GM21786 (cell line): ENCODE measurements around the gene ADORA2B.
A peak's percentile ranks its signal among the peaks of the same experiment; 100 is the strongest.
"Not testable (repeated sequence)": the region's sequence is repeated elsewhere in the genome, so short reads cannot be mapped to it uniquely, and the experiment has no call there.

Source experiments
- ATAC-seq: cut with Tn5 transposase; IDR thresholded peaks from one replicate; pipeline ENCODE4 v1.9.1; 2021; ENCODE audit not compliant: unreplicated experiment

Gene ADORA2B

DNA sequence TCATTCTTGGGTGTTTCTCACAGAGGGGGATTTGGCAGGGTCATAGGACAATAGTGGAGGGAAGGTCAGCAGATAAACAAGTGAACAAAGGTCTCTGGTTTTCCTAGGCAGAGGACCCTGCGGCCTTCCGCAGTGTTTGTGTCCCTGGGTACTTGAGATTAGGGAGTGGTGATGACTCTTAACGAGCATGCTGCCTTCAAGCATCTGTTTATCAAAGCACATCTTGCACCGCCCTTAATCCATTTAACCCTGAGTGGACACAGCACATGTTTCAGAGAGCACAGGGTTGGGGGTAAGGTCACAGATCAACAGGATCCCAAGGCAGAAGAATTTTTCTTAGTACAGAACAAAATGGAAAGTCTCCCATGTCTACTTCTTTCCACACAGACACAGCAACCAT lies 34.1 kb downstream of the ADORA2B start:
- ATAC-seq = not testable (repeated sequence)

DNA sequence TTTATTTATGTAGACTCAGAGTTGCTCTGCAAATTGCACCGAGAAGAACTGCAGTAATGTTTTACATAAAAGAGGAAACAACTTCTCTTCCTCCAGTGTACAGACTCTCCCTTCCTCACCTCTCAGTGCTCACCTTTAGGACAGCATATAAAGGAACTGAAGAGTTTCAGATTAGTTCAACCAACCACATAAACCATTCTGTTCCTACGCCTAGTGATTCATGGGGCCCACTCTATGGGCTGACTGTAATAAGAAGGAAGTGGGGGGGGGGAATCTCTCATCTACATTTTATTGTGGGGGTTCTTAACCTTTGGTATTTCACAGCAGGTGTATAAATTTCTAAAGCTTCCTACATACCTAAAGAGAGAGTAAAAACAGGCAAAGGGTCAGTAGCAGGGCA lies 36.3 kb downstream of the ADORA2B start:
- peak; percentile 92 for ATAC-seq

DNA sequence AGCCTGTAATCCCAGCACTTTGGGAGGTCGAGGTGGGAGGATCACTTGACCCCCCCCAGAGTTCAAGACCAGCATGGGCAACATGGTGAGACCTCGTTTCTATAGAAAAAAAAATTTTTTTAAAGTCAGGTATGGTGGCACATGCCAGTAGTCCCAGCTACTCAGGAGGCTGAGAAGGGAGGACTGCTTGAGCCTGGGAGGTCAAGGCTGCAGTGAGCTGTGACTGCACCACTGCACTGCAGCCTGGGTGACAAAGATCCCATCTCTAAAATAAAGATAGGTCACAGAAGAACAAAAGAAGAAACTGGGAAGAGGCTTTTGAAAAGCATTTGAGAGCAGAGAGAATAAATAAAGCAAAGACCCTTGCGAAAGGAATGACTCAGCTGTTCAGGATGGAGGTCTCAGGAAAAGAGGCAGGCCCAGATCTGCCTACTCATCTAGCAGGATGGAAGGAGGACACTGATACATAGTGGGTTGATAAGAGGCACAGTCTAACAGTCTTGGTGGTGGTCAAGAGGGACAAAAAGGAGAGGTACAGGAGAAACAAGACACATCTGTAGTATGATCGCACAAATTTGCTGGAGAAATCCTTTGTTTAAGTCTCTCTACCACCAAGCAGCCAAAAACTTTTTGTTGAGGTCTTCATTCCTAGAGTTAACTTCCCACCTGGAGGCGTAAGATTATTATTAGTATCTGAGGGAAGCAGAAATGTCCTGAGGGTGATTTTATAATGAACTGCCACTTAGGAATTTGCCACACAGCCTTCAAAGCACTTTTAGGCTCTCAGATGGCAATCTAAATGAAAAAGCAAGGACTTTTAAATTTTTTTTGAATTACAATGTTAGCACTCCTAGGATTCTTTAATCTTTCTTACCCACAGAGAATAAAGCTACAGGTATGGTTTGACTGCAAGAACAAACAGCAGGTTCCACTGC lies 37.0 kb downstream of the ADORA2B start:
- no peak for ATAC-seq

DNA sequence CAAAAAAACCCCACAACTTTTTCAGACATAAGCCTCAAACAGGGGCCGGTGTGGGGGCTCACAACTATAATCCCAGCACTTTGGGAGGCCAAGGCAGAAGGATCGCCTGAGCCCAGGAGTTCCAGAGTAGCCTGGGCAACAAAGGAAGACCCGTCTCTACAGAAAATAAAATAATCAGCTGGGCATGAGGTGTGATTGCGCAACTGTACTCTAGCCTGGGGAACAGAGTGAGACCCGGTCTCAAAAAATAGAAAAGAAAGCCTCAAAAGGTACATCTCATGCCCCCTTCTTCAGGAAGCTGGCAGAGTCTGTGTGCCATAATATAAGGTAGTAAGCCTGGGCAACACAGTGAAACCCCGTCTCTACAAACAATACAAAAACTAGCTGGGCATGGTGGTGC lies 51.4 kb downstream of the ADORA2B start:
- ATAC-seq = no peak

DNA sequence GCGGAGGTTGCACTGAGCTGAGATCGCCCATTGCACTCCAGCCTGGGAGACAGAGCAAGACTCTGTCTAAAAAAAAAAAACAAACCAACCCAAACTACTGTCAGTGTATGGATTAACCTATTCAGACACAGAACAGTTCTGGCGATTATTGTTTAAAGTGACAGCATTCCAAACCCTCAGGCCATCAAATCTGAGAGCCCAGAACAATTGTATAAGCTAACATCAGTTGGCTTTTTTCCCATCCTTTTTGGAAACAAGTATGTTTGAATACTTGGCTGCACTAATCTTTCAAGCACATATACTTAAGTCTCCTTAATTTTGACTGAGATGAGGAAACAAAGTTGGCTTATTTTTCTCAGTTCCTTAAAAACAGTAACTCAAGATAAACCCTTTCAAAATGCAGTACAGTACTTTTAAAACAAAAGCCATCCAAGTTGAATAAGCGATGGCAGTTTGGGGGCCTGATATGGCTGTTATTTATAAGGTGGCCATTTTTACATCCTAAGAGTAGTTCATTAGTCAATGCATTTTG lies 53.2 kb downstream of the ADORA2B start:
- no peak for ATAC-seq

DNA sequence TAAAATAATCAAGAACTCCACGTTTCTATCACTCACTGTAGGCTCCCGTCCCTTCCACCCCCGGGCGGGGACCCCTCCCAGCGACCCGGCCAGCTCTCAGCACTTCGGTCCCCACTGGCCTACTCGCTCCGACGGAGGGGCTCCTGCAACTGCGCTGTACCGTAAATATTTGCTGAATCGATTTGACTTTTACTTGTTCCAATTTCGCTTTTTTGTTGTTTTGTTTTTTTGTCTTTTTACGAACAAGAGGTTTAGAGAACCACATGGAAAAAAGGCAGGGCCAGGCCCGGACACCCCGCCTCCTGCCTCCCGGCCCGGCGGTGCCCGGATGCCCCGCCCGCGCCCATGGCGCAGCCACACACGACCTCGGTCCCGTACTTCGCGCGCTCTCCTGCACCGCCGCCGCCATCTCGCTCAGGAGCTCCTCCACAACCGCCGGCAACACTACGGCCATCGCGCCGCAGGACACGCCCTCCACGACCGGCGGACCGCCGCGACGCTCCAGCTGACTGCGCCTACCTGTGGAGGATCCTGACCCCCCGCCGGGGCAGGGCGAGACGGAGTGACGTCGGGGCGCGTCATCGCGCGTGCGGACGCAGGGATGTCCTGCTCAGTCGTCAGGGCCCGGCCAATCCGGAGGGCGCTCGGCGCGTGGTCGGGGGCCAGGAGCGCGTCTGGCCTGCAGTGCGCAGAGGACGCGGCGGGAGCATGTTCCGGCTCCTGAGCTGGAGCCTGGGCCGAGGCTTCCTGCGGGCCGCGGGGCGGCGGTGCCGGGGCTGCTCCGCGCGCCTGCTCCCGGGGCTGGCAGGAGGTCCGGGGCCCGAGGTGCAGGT lies 54.4 kb downstream of the ADORA2B start, which contains the start of the genes TTC19 and ZSWIM7:
Gene TTC19 (plus strand): TSS at position 684 of the 833 bp plus-strand sequence. CDS start 25 bp downstream, at position 709.
Gene ZSWIM7 (minus strand): TSS at position 564 of the 833 bp plus-strand sequence. CDS start 110 bp downstream, at position 454.
- peak; percentile 90 for ATAC-seq

DNA sequence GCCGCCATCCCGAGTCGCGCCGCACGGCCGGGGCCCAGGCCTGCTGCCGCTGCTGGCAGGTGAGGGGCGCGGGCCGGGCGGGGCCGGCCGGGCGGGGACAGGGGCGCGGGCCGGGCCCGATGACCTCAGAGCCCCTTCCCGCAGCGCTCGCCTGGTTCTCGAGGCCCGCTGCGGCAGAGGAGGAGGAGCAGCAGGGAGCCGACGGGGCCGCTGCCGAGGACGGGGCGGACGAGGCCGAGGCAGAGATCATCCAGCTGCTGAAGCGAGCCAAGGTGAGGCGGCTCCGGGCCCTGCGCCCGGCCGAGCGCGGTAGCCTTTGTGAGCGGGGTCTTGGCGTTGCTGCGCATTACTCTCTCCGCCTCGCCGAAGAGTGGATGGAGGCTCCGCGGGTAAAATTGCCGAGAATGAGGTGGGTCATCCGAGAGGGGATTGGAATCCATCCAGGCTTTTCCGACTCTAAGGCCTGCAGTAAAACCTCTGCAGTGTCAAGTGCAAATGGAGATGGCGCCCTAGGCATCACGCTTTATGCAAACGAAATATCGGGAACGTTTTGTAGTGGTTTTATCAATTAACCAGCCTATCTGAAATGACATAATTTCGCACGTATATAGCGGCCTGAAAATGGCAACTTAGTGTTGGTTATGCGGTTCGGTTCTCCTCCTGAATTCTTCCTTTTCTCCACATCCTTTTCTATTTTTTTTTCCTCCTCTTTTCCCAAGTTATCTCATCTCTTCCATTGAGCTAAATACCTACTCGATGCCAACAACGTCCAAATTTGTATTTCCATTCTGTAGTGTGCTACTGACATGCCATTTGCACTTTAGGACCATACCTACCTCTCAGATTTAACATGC lies 55.3 kb downstream of the ADORA2B start:
- no peak for ATAC-seq

DNA sequence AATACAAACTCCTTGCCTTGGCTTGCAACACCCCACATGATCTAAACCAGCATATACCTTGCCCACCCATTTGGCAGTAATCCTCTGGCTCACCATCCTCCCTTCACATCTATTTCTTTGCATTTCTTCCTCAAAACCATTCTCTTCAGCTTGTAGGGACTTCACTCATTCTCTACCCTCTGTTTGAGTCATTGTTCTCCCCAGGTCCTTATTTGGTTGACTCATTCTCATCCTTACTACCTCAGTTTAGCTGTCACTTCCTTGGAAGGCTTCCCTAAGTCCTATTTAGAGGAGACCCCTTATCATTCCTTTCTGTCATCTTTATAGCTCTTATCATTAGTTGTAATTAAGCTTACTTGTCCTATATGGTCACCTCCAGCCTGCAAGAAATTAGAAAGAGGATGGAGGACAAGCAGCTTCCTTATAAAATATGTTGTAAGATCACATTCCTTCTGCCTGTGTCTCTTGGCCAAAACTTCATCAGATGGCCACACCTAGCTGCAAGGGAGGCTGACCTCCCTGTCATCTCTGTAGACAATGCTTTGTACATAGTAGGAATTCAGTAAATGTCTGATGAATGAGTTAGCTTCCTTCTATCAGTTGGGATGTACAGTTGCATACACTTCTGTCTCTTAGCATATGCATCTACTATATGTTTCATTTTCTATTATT lies 56.4 kb downstream of the ADORA2B start:
- no peak for ATAC-seq

DNA sequence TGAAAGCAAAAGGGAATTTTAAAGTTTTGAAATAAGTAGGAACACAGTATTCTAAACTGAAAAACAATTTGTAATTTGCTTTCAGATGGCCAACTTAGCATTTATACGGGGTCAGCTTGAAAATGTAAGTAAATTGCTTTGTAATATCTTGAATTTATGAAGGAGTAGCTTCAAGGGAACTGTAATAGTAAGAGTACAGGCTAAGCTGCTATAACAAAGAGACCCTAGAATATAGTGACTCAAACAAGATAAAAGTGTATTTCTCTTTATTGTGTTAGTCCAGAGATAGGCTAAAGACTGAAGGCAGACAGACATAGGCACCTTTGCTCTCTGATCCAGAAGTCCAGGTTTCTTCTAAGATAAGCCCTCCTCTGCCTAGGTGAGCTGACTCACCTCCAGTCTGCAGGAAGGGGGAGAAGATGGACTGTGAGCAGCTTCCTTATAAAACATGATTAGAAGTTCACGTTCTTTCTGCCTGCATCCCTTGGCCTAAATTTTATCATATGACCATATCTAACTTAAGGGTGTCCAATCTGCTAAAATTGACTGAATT lies 57.9 kb downstream of the ADORA2B start:
- ATAC-seq = no peak

DNA sequence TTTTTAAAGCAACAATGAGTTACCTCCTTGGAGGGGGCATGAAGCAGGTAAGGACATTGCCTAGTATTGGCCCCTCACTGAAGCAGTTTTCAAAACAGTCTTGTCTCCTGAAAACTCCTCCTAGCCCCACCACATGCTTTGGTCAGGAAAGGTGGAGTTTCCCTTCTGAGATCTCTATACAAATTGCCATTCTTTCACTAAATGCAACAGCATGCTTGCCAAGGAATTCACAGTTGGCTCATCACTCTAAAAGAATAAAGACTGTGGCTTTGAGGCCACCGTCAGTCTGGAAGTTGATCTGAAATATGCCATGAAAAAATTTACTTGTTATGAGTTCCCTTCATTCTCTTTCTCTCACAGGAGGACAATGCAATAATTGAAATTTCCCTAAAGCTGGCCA lies 58.9 kb downstream of the ADORA2B start:
- no peak for ATAC-seq

DNA sequence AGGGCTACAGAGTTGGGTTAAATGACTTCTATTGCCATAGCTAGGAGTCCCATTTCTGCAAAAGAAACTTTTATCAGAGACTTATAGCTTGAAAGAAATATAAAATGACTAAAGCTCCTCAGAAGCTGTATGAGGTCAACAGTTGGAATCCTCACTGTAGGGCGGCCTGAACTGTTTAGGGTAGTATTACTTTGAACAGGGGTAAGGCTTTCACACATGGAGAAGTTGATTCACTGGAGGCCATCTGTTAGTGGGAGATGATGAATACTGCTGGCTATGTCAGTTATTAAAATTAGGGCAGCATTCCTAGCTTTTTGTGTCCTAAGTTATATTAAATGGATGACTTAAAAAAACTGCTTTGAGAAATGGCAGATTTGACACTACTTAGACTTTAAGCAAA lies 60.7 kb downstream of the ADORA2B start:
- no peak for ATAC-seq

DNA sequence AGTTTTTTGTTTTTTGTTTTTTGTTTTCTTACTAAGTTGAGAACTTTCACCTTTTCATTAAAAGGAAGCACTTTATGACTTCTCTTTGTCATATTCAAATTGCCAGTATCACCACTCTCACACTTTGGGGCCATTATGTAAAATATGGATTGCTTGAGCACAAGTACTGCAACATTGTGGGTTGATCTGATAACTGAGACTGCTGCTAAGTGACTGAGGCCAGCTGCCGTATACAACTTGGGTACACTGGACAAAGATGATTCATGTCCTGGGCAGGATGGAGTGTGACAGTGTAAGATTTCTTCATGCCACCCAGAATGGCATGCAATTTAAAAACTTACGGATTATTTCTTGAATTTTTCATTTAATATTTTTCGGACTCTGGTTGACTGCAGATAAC lies 62.5 kb downstream of the ADORA2B start:
- ATAC-seq = no peak

DNA sequence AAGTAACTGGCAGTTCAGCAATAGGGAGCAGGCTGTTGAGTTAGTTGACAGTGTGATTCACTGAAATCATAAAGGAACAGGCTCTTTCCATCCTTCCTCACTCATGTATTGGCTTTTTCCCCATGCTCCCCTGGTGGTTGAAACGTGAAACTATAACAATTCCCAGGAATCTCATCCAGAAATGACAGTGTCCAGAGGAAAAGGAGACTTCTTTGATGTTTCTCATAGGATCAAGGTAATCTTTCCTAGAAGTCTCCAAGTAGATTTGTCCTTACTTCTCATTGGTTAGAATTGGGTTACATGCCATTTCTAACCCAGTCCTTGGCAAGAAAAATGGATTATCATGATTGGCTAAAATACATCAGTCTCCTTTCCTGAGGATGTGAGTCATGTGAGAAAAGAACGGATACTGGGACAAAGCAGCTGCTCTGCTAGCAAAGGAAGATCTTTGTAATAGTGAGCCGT lies 69.0 kb downstream of the ADORA2B start:
- ATAC-seq = no peak

DNA sequence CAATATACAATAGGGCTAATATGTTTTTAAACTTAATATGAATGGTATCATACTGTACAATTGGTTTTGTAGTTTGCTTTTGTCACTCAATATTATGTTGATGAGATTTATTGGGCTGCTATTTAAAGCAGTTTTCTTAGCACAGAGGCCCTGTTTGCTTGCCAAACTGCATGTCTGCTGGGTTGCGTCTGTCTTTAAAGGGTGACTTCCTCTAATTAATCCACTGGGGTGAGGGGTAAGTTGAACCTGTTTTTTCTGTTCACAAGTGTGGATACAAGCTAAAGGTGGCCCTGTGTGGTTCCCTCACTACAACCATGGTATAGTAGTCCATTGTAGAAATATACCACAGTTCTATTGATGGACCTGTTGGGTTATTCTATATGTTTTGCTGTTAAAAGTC lies 74.4 kb downstream of the ADORA2B start:
- ATAC-seq = no peak

DNA sequence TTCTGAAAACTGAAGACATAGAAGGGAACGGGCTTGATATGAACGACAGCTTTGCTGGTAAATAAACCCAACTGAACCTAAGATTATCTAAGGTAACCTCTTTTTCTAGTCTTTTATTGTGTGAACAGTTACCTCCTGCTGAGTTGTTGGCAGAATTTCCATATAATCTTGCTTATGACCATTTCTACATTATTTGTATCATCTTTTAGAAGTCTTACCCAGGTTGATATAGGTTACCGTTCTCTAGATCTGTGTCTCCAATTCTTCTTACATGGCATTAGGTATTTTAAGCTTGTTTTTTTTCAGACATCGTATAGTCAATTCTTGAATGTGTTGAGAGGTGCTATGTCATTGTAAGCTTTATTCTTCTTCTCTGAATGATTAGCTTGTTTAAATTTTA lies 79.0 kb downstream of the ADORA2B start:
- no peak for ATAC-seq

DNA sequence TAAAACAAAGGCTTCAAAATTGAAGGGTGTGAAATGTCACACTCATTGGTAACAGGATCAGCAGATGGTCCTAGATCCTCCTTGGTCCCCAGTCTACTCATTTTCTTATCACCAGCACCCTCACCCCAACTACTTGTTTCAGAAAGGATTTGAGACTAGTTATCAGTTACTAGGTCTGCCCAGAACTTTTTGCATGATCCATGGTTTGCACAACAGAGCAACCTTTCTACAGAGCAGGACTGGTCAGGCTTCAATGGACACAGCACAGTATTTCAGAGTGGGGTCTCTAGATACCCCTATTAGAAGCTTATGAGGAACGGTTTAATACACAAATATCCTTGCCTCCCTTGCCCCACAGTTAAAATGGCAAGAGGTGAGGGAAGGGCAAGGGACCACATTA lies 80.3 kb downstream of the ADORA2B start:
- ATAC-seq = no peak
